ENCODE data around the gene SLITRK4.

Gene SLITRK4, protein sequence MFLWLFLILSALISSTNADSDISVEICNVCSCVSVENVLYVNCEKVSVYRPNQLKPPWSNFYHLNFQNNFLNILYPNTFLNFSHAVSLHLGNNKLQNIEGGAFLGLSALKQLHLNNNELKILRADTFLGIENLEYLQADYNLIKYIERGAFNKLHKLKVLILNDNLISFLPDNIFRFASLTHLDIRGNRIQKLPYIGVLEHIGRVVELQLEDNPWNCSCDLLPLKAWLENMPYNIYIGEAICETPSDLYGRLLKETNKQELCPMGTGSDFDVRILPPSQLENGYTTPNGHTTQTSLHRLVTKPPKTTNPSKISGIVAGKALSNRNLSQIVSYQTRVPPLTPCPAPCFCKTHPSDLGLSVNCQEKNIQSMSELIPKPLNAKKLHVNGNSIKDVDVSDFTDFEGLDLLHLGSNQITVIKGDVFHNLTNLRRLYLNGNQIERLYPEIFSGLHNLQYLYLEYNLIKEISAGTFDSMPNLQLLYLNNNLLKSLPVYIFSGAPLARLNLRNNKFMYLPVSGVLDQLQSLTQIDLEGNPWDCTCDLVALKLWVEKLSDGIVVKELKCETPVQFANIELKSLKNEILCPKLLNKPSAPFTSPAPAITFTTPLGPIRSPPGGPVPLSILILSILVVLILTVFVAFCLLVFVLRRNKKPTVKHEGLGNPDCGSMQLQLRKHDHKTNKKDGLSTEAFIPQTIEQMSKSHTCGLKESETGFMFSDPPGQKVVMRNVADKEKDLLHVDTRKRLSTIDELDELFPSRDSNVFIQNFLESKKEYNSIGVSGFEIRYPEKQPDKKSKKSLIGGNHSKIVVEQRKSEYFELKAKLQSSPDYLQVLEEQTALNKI

DNA sequence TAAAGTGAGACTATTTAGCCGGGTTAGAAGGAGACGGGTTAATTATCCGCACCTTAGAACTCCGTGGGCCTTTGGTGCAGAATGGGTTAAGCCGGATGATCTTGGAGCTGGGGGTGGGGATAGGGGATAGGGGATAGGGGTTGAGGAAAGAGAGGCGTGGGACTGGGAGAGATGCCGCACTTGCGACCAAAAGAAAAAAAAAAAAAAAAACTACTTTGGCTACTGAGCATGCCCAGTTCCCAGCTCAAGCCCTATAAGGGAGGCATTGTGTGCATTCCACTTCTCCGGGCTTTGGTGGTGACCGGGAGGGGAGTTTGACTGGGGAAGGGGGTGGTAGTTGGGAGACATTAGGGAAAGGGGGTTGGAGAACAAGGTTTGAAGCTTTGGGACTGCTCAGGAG is at the start of gene SLITRK4:
SLITRK4 (minus strand) TSS at position 187 of the 400 bp plus-strand sequence. CDS start 4,993 bp downstream, outside the sequence.
- in situ Hi-C loops (cut with HindIII; ENCODE audit: low pct_ligation_motif_present, low pct_unique_long_range_greater_than_20kb, low sequenced_read_pairs): no loop called here
- peak; percentile 22 for DNase-seq

DNA sequence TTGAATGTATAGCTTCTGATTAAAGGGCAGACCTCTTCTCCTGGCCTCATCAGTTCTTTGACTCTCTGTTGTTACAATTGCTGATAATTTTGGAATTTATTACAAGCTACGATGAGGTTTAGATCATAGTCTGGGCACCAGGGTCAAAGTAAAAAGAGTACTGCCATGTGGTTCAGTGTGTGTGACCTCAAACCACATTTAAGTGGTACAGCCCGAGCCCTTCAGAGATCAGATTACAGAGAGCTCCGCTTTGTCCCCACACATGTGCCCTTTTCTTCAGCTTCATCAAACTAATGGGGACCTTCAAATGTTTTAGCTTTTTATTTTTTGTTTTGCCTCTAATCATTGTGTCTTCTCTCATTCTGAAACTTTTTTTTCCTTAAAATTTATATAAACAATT is 47.6 kb upstream of the SLITRK4 start:
- in situ Hi-C loops (cut with HindIII; ENCODE audit: low pct_ligation_motif_present, low pct_unique_long_range_greater_than_20kb, low sequenced_read_pairs): no loop called here
- no peak for DNase-seq

GRCh38 chrX:143674926-143675325 is 39.0 kb upstream of the SLITRK4 start:
- in situ Hi-C loops (cut with HindIII; ENCODE audit: low pct_ligation_motif_present, low pct_unique_long_range_greater_than_20kb, low sequenced_read_pairs): no loop called here
- no peak for DNase-seq

GRCh38 chrX:143669395-143669794 is 33.5 kb upstream of the SLITRK4 start:
- in situ Hi-C loops (cut with HindIII; ENCODE audit: low pct_ligation_motif_present, low pct_unique_long_range_greater_than_20kb, low sequenced_read_pairs): no loop called here
- DNase-seq: peak; percentile 21

GRCh38 chrX:143664302-143664701 is 28.4 kb upstream of the SLITRK4 start:
- DNase-seq: peak; percentile 12
- in situ Hi-C loops (cut with HindIII; ENCODE audit: low pct_ligation_motif_present, low pct_unique_long_range_greater_than_20kb, low sequenced_read_pairs): no loop called here

DNA sequence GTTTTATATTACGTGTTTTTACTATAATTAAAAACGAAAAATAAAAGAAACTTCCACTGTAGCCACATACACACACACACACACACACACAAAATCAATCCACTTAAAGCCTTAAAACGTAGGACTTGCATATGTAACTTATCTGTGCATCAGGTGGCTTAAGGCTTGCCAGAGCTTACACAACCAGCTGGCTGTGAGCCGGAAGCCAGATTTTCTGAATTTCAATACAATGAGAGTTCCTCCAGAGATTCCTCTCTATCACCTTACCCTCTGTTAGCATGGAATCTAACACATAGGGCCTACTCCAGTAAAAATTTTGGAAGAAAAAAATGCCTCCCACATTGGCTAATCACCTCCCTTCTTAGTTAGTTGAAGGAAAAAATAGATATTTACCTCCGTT is 27.9 kb upstream of the SLITRK4 start:
- in situ Hi-C loops (cut with HindIII; ENCODE audit: low pct_ligation_motif_present, low pct_unique_long_range_greater_than_20kb, low sequenced_read_pairs): no loop called here
- DNase-seq: no peak

- DNase-seq: no peak
- in situ Hi-C loops (cut with HindIII; ENCODE audit: low pct_ligation_motif_present, low pct_unique_long_range_greater_than_20kb, low sequenced_read_pairs): no loop called here
Observed at GRCh38 chrX:143661286-143661685, 25.4 kb upstream of the SLITRK4 start.

DNA sequence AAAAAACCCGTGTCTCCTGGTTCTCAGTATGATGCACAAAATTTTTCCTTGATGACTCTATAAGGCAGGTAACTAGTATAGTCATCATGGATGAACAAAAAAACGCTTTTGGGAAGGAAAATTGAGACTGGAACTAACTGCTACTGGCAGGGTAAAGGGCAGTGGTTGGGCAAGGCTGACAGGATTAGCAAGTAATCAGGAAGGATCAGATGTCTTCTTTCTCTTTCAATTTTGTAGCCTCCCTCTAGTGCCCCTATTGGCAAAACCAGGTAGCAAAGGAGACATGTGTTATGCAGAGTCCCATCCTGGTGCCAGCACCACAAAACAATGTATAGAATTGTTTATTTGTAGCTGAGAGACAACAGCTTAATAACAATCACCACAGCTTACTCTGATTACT is 12.8 kb upstream of the SLITRK4 start:
- peak; percentile 47 for DNase-seq
- in situ Hi-C loops (cut with HindIII; ENCODE audit: low pct_ligation_motif_present, low pct_unique_long_range_greater_than_20kb, low sequenced_read_pairs): no loop called here

GRCh38 chrX:143642426-143642825 is 6.5 kb upstream of the SLITRK4 start:
- DNase-seq: no peak
- in situ Hi-C loops (cut with HindIII; ENCODE audit: low pct_ligation_motif_present, low pct_unique_long_range_greater_than_20kb, low sequenced_read_pairs): no loop called here

DNA sequence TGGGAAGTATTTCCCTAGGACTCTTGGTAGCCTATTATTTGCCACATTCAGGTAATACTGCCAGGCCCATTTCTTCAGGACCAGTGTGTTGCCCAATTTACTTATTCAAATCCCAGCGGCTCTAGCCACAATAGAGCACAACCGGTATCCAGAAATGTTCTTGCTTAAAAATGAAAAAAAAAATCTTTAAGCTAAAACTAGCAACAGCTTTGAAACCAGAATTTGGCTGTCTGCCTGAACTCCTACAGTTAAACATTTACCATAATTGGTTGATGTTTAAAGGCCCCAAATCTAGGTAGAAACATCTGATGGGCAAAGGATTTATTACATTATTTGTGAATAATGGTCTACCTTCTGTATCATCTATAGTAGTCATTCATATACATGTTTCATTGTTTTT is 930 bp upstream of the SLITRK4 start:
- in situ Hi-C loops (cut with HindIII; ENCODE audit: low pct_ligation_motif_present, low pct_unique_long_range_greater_than_20kb, low sequenced_read_pairs): no loop called here
- no peak for DNase-seq

DNA sequence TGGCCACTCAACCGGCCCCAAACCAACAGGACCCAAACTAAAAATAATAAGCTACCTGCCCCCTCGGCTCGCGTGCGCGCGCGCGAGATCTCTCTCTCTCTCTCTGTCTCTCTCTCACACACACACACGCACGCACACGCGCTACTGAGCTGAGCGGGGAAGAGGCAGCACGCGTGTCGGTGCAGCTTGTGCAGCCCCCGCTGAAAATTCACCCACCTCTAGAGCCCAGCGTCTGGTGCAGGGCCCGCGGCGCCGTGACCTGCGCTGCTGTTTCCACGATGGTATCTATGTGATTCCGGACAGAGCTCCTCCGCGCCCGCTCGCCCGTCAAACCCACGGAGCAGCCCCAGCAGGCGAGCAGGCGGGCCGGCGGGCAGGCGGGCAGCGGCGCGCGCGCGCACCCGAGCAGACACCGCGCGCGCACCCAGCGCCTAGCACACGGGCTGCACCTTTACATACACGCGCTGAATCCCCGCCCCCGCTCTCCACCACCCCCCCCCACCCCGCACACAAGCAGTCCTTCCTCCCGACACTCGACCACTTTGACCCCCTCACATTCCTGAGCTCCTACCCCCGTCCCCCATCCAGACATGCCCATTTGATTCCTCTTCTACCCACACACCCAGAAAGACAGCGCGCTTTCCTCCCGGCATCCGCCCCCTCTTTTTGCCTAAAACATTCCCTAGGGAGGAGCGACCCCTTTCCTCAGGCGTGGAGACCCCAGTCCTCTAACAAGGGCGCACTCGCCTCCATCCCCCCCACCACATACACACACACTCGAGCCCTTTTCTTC is 1.0 kb downstream of the SLITRK4 start:
- no peak for DNase-seq
- in situ Hi-C loops (cut with HindIII; ENCODE audit: low pct_ligation_motif_present, low pct_unique_long_range_greater_than_20kb, low sequenced_read_pairs): no loop called here

DNA sequence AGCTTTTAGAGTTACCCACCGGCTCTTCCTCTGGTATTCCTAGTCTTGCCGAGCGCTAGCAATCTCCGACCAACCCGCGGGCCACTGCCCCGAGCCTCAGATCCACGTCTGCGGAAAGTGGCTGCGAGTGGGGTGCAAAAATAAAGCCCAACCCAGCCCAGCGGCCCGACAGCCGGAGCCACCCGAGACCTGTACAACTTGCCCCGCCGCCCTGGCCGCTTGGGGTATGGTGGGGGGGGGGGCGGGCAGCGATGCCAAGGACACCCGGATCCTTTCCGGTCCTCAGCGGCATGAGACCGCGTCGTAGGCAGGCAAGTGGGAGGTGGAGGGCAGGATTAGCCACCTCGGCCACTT is 1.6 kb downstream of the SLITRK4 start:
- in situ Hi-C loops (cut with HindIII; ENCODE audit: low pct_ligation_motif_present, low pct_unique_long_range_greater_than_20kb, low sequenced_read_pairs): no loop called here
- DNase-seq: no peak

- in situ Hi-C loops (cut with HindIII; ENCODE audit: low pct_ligation_motif_present, low pct_unique_long_range_greater_than_20kb, low sequenced_read_pairs): no loop called here
- DNase-seq: no peak
Observed at GRCh38 chrX:143633461-143634308, 2.2 kb downstream of the SLITRK4 start.

GRCh38 chrX:143632625-143633410 is 3.1 kb downstream of the SLITRK4 start:
- no peak for DNase-seq
- in situ Hi-C loops (cut with HindIII; ENCODE audit: low pct_ligation_motif_present, low pct_unique_long_range_greater_than_20kb, low sequenced_read_pairs): no loop called here

DNA sequence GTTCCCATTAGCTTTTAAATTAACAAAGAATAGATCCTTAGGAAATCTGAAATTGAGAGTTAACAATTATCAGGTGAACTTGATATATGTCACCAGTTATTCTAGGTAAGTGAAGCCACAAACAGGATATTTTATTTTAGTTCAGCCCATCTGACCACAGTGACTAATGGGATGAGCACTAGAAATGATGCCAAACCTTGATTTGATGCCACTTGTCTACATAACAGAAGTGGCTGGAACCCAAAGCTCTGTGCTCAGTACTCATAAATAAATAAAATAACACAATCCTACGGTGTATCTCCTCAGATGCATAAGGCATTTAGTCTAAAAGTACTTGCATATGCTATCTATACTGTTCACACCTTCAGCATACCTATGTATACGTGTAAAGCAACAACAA is 12.2 kb downstream of the SLITRK4 start:
- in situ Hi-C loops (cut with HindIII; ENCODE audit: low pct_ligation_motif_present, low pct_unique_long_range_greater_than_20kb, low sequenced_read_pairs): no loop called here
- DNase-seq: no peak

- no peak for DNase-seq
- in situ Hi-C loops (cut with HindIII; ENCODE audit: low pct_ligation_motif_present, low pct_unique_long_range_greater_than_20kb, low sequenced_read_pairs): no loop called here
Observed at GRCh38 chrX:143621276-143621675, 14.6 kb downstream of the SLITRK4 start.

- in situ Hi-C loops (cut with HindIII; ENCODE audit: low pct_ligation_motif_present, low pct_unique_long_range_greater_than_20kb, low sequenced_read_pairs): no loop called here
- DNase-seq: no peak
Observed at GRCh38 chrX:143615851-143616250, 20.1 kb downstream of the SLITRK4 start.

GRCh38 chrX:143601809-143602208 is 34.1 kb downstream of the SLITRK4 start:
- in situ Hi-C loops (cut with HindIII; ENCODE audit: low pct_ligation_motif_present, low pct_unique_long_range_greater_than_20kb, low sequenced_read_pairs): no loop called here
- no peak for DNase-seq
